ENCODE results near the gene GPA33. TPM values are rescaled to one million over a fixed set of nuclear protein-coding genes. Genes with fewer than 3 reads are reported as not detected.

Gene GPA33
- total RNA-seq, 1 donor from 2014 or later: 0.91 TPM

DNA sequence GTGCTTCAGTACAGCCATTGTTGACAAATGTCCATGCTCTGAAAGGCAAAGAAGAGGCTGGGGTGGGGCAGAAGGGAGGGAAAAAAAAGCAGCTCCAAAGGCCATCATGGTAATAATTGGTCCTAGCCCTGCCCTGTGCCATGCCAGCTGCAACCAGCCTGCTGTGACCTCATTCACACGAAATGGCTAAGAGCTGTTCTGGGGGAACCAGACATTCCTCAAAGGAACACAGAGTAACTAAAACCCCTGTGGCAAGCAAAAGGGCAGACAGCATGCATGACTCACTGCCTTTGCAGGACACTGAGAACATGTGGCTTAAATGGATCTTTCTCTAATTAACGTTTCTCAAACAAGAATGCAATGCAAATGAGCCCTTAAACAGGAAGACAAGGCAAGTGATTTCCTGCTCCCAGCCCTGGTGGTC lies 46.0 kb upstream of the GPA33 start:
- no peak for DNase-seq
- TF ChIP-seq, protein P1, sequence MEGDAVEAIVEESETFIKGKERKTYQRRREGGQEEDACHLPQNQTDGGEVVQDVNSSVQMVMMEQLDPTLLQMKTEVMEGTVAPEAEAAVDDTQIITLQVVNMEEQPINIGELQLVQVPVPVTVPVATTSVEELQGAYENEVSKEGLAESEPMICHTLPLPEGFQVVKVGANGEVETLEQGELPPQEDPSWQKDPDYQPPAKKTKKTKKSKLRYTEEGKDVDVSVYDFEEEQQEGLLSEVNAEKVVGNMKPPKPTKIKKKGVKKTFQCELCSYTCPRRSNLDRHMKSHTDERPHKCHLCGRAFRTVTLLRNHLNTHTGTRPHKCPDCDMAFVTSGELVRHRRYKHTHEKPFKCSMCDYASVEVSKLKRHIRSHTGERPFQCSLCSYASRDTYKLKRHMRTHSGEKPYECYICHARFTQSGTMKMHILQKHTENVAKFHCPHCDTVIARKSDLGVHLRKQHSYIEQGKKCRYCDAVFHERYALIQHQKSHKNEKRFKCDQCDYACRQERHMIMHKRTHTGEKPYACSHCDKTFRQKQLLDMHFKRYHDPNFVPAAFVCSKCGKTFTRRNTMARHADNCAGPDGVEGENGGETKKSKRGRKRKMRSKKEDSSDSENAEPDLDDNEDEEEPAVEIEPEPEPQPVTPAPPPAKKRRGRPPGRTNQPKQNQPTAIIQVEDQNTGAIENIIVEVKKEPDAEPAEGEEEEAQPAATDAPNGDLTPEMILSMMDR (IDR thresholded peaks at IDR 0.05; ENCODE audit: borderline replicate concordance): no peak
- Histone ChIP-seq H3K36me3 (no peaks in the 10 kb centered on the region), H3K27ac (replicated peaks) (no peak overlapping the region), H3K4me1 (peaks cover 24% of the 10 kb centered on the region), H3K4me3 (no peak overlapping the region), H3K27me3 (ENCODE audit: low read depth) (peaks cover 7% of the 10 kb centered on the region), H3K9me3 (replicated peaks) (no peaks in the 10 kb centered on the region)
- intact Hi-C loops (cut with micrococcal nuclease): no loop called here

DNA sequence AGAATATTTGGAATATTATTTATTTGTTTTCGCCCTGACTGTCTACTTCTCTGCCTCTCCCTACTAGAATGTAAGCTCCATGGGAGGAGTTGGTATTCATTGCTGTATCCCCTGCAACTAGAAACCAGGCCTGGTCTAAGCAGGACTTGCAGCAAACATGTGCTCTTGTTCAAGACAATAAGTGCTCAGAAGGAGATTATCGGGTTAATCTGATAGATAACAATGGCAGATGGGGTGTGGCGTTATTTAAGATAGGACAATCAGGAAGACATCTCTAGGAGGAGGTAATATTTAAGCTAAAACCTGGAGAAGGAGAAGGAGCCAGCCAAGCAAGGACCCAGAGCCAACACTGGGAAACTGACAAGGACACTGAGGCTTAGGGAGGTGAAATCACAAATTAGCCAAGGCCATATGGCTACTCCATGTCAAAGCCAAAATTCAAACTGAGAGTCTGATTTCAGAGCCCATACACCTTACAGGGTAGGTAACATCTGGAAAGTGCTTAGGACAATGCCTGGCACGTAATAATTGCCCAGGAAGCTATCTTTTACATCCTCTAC lies 45.2 kb upstream of the GPA33 start:
- Histone ChIP-seq H3K4me3 (no peak overlapping the region), H3K27me3 (ENCODE audit: low read depth) (peaks cover 12% of the 10 kb centered on the region), H3K36me3 (no peaks in the 10 kb centered on the region), H3K27ac (replicated peaks) (no peak overlapping the region), H3K4me1 (peaks cover 33% of the 10 kb centered on the region), H3K9me3 (replicated peaks) (no peaks in the 10 kb centered on the region)
- TF ChIP-seq, protein P1 (IDR thresholded peaks at IDR 0.05; ENCODE audit: borderline replicate concordance): no peak
- intact Hi-C loops (cut with micrococcal nuclease): no loop called here
- DNase-seq: no peak

DNA sequence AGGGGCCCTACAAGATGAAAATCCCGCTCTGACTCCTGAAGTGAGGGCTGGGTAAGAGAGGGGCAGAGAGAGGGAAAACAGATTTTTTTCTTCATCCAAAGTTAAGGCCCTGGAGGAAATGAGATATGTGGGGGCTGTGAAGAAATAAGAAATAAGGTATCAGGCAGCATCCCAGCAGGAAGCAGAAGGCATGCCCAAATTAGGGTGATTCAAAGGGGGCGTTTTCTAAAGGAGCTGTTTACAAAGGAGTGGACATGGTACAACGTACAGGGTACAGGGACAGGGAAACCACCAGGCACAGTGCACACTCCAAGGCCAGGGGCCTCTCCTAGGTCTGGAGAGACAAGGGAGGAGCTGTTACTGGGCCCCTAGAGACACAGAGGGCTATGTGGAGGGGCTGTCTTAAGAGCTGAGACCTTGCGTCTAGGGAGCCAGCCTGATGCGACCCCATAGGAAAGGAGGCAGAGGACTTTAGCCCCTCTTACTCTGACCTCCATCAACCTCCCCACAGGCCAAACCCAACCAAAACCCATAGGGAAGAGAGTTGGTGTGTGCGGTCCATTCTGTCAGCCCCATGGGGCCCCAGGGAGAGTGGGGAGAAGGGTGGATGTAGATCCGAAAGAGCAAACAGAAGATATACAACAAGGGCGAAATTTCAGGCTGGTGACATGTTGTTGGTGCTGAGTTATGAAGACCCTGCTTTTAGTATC lies 42.3 kb upstream of the GPA33 start:
- DNase-seq: no peak
- peaks cover 29% of the 10 kb centered on the region for H3K4me1 ChIP-seq
- no peak overlapping the region for H3K4me3 ChIP-seq
- intact Hi-C loops (cut with micrococcal nuclease): no loop called here
- H3K9me3 ChIP-seq (replicated peaks): no peaks in the 10 kb centered on the region
- peaks cover 18% of the 10 kb centered on the region for H3K27me3 ChIP-seq (ENCODE audit: low read depth)
- no peaks in the 10 kb centered on the region for H3K36me3 ChIP-seq
- H3K27ac ChIP-seq (replicated peaks): no peak overlapping the region
- TF ChIP-seq, protein P1 (IDR thresholded peaks at IDR 0.05; ENCODE audit: borderline replicate concordance): no peak

DNA sequence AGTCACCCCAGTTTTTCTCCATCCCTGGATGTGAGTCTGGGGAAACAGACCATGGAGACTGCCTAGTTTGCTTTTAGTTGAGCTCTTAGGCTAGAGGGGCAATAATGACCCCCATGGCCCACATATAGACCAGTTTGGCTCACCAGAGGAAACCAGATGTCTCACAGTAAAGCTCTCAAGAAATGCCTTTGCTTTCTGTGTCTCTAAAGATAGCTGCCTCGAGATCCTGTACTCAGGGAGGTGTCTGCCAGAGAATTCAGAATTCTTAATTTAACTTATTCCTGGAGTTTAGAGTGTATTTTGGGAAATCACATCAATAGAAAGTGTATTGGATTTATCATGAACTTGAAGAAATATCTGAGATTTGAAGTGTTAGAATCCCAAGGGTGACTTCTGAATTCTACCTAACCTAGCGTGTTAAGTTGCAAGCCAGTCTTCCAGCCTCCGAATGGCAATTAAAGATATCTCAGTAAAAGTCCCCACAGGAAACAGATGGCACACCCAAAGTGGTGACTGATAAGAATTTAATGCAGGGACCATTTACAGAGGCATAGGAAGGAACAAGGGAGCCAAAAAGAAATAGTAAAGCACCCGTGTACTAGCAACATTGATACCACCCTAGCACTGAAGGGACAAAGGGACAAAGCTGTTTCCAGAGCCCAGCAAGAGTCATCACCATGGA lies 40.8 kb upstream of the GPA33 start:
- Histone ChIP-seq H3K9me3 (replicated peaks) (no peaks in the 10 kb centered on the region), H3K4me3 (no peak overlapping the region), H3K27ac (replicated peaks) (no peak overlapping the region), H3K27me3 (ENCODE audit: low read depth) (peaks cover 11% of the 10 kb centered on the region), H3K36me3 (peaks cover 7% of the 10 kb centered on the region), H3K4me1 (peaks cover 15% of the 10 kb centered on the region)
- intact Hi-C loops (cut with micrococcal nuclease): no loop called here
- no peak for DNase-seq
- TF ChIP-seq, protein P1 (IDR thresholded peaks at IDR 0.05; ENCODE audit: borderline replicate concordance): no peak

DNA sequence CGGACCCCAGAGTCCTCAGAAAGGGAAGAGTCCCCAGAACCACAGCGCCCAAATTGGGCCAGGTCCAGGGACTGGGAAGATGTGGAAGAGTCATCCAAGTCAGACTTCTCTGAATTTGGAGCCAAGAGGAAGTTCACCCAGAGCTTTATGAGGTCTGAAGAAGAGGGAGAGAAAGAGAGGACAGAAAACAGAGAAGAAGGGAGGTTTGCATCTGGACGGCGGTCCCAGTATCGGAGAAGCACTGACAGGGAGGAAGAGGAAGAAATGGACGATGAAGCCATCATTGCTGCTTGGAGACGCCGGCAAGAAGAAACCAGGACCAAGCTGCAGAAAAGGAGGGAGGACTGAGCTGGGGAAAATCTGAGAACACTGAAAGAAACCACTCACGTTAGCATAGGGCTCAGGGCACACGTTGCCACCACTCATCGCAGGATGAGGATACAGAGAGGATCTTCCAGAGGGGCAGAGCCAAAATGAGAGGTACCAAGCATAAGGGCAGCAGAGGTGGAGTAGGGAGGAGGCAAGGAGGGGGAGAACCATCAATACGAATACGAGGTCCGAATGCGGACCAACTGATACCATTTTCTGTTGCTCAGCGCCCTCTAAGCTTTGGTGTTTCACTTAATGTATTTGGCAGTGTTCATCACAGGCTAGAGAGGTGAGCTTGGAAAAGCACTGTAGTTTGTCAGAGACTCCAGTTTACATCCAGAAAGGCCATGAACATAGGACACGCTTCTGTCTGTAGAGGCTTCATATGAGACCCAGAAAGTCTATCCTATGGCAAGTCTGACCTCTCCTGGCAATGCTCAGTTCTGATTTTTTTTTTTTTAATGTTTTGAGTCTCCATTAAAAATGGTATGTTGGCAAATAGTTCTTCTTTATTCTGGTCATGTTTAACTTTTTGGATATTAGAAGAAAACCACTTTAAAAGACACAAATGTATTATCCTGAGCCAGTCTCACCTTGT lies 38.4 kb upstream of the GPA33 start:
- H3K4me1 ChIP-seq: peaks cover 11% of the 10 kb centered on the region
- no peaks in the 10 kb centered on the region for H3K9me3 ChIP-seq (replicated peaks)
- intact Hi-C loops (cut with micrococcal nuclease): no loop called here
- DNase-seq: no peak
- no peak overlapping the region for H3K4me3 ChIP-seq
- peaks cover 10% of the 10 kb centered on the region for H3K36me3 ChIP-seq
- no peak overlapping the region for H3K27ac ChIP-seq (replicated peaks)
- peaks cover 11% of the 10 kb centered on the region for H3K27me3 ChIP-seq (ENCODE audit: low read depth)
- TF ChIP-seq, protein P1 (IDR thresholded peaks at IDR 0.05; ENCODE audit: borderline replicate concordance): no peak

Measured in left ventricle myocardium inferior (tissue), 1 donor.